Activated naive CD4-positive, alpha-beta T cell treated with anti-CD3 and anti-CD28 coated beads, Interleukin-2, amount 50 U/mL, for 72 hours (primary cell): ENCODE data around the gene STXBP5L. TPM values are rescaled to one million over a fixed set of nuclear protein-coding genes. Genes with fewer than 3 reads are reported as not detected.
A peak's percentile ranks its signal among the peaks of the same experiment; 100 is the strongest.
"Not testable (repeated sequence)": the region's sequence is repeated elsewhere in the genome, so short reads cannot be mapped to it uniquely, and the experiment has no call there.

Experiments used
- ATAC-seq, 2 donors: fragments of 150-1000 bp; cut with Tn5 transposase; 2 replicates each; pipeline ENCODE4 v1.10.0; 2021; ENCODE audit warnings: mild to moderate bottlenecking in 2 of 2, moderate library complexity in 2 of 2
- DNase-seq, 2 donors: peaks; one replicate each; pipeline ENCODE4 v3.0.0; 2021 to 2022; ENCODE audit warnings: low spot score in 2 of 2
- H3K27ac Mint-ChIP-seq, 2 donors: one replicate each; pipeline ENCODE4 v1.8.0; 2022; ENCODE audit warnings: mild to moderate bottlenecking in 2 of 2, mixed read lengths in 2 of 2
- H3K36me3 Mint-ChIP-seq, 2 donors: one replicate each; pipeline ENCODE4 v1.8.0; 2022; ENCODE audit warnings: mixed read lengths in 2 of 2
- H3K9me3 Mint-ChIP-seq, 2 donors: one replicate each; pipeline ENCODE4 v1.8.0; 2022; ENCODE audit warnings: mixed read lengths in 2 of 2
- total RNA-seq, 2 donors: library from RNA; stranded (reverse); gene quantifications; one replicate each; pipeline ENCODE4 v1.2.3, GENCODE V29; 2022

The STXBP5L gene
- total RNA-seq, 2 donors from 2014 or later: not detected

GRCh38 chr3:120982608-120983320, 74.8 kb downstream of the STXBP5L start:
- Mint-ChIP-seq H3K27ac (no peak overlapping the region), H3K9me3 (peaks cover 18 to 23% of the 10 kb centered on the region in 2 donors), H3K36me3 (peaks cover 0 to 7% of the 10 kb centered on the region in 2 donors)
- DNase-seq: no peak
- no peak for ATAC-seq

DNA sequence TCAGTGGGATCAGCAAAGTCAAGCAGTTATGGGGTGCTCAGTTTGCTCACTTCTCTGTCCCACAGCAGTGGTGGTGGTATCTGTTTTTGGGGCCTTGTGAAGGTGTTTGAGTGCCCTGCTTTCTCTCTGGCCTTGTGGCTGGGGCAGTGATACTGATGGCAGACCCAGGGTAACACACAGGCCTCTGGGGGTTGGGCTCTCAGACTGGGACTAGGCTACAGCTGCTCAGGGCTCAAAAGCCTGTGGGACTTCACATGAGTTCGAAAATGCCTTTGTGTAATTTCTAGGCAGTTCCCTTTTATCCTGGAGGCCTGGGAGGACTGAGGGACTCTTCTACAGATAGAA, 75.3 kb downstream of the STXBP5L start:
- ATAC-seq: no peak
- peaks cover 0 to 7% of the 10 kb centered on the region in 2 donors for H3K36me3 Mint-ChIP-seq
- DNase-seq: no peak

DNA sequence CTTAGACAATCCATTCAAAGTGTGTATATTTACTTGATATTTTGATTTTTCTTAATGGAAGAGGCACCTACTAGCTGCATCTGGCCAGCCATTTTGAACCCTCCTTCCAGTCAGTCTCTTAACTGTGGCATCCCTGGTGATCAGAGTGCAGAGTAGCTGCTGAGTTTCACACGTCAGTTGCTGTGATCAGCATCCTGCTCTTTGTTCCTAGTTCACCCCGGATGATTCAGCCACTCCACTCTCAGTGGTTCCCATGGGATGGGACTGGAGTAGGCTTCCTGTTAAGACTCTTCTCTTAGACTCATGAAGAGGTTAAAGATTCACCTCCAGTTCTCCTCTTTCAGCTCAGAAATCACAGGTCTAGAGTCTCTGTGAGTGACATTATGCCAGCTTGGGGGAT, 75.8 kb downstream of the STXBP5L start:
- Mint-ChIP-seq H3K9me3 (peaks cover 14 to 18% of the 10 kb centered on the region in 2 donors), H3K27ac (no peak overlapping the region), H3K36me3 (peaks cover 0 to 7% of the 10 kb centered on the region in 2 donors)
- ATAC-seq (no peak), DNase-seq (no peak)

More for the DNA sequence above, 75.3 kb downstream of the STXBP5L start:
- H3K9me3 Mint-ChIP-seq: peaks cover 15 to 19% of the 10 kb centered on the region in 2 donors
- no peak overlapping the region for H3K27ac Mint-ChIP-seq

DNA sequence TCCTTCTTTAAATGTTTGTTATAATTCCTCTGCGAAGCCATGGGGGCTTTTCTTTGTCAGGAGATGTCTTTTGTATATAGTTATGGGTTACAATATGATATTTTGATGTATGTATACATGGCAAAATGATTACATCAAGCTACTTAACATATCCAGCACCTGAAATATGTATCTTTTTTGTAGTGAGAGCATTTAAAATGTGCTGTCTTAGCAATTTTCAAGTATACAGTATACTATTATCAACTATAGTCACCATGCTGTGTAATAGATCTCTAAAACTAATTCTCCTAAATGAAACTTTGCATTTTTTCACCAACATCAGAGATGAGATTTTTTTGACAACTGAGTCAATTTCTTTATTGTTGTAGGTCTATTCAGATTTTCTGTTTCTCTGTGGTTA, 77.2 kb downstream of the STXBP5L start:
- Mint-ChIP-seq H3K27ac (no peak overlapping the region), H3K36me3 (no peaks in the 10 kb centered on the region), H3K9me3 (peaks cover 11 to 16% of the 10 kb centered on the region in 2 donors)
- no peak for DNase-seq
- ATAC-seq: no peak

- H3K9me3 Mint-ChIP-seq: peaks cover 0 to 10% of the 10 kb centered on the region in 2 donors
- H3K27ac Mint-ChIP-seq: no peak overlapping the region
- ATAC-seq (no peak), DNase-seq (no peak)
- no peaks in the 10 kb centered on the region for H3K36me3 Mint-ChIP-seq
Observed at GRCh38 chr3:120988994-120989393, 81.0 kb downstream of the STXBP5L start.

DNA sequence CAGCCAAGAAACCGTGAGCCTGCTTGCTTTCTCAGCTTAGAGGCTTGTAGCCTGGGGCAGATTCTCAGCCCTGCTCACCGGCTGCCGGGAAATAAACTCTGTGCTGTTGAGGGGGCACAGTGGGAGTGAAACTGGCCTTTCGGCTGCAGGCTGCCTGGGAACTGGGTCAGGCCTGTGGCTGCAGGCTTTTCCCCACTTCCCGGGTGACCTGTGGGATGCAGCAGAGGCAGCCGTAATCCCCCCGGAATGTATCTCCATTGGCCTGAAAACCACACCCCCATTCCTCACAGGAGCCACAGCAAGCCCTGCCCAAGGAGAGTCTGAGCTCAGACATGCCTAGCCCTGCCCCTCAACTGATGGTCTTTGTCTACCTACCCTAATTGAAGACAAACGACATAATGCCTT, 110.9 kb downstream of the STXBP5L start:
- Mint-ChIP-seq H3K9me3 (peaks cover 8 to 29% of the 10 kb centered on the region in 2 donors), H3K36me3 (no peaks in the 10 kb centered on the region), H3K27ac (no peak overlapping the region)
- DNase-seq (no peak), ATAC-seq (no peak)

- Mint-ChIP-seq H3K9me3 (peaks cover 0 to 14% of the 10 kb centered on the region in 2 donors), H3K36me3 (no peaks in the 10 kb centered on the region), H3K27ac (no peak overlapping the region)
- ATAC-seq (no peak), DNase-seq (no peak)
Observed at GRCh38 chr3:121063628-121064027, 155.6 kb downstream of the STXBP5L start.

- no peaks in the 10 kb centered on the region for H3K36me3 Mint-ChIP-seq
- H3K9me3 Mint-ChIP-seq: peaks cover 0 to 14% of the 10 kb centered on the region in 2 donors
- no peak for DNase-seq
- H3K27ac Mint-ChIP-seq: no peak overlapping the region
- ATAC-seq: no peak
Observed at GRCh38 chr3:121064121-121064520, 156.1 kb downstream of the STXBP5L start.

GRCh38 chr3:121072133-121072532, 164.1 kb downstream of the STXBP5L start:
- H3K36me3 Mint-ChIP-seq: no peaks in the 10 kb centered on the region
- peaks cover 4 to 13% of the 10 kb centered on the region in 2 donors for H3K9me3 Mint-ChIP-seq
- H3K27ac Mint-ChIP-seq: no peak overlapping the region
- no peak for DNase-seq
- no peak for ATAC-seq

- no peak for DNase-seq
- no peak for ATAC-seq
- Mint-ChIP-seq H3K36me3 (no peaks in the 10 kb centered on the region), H3K27ac (no peak overlapping the region), H3K9me3 (peaks cover 4 to 21% of the 10 kb centered on the region in 2 donors)
Observed at GRCh38 chr3:121073011-121073410, 165.0 kb downstream of the STXBP5L start.

GRCh38 chr3:121075191-121075590, 167.2 kb downstream of the STXBP5L start:
- no peaks in the 10 kb centered on the region for H3K36me3 Mint-ChIP-seq
- H3K9me3 Mint-ChIP-seq: peaks cover 4 to 21% of the 10 kb centered on the region in 2 donors
- ATAC-seq: no peak
- no peak overlapping the region for H3K27ac Mint-ChIP-seq
- DNase-seq: no peak

- not testable (repeated sequence) for DNase-seq, H3K27ac Mint-ChIP-seq, H3K36me3 Mint-ChIP-seq, ATAC-seq
- peaks cover 11 to 26% of the 10 kb centered on the region in 2 donors for H3K9me3 Mint-ChIP-seq
Observed at GRCh38 chr3:121078378-121079101, 170.5 kb downstream of the STXBP5L start.

DNA sequence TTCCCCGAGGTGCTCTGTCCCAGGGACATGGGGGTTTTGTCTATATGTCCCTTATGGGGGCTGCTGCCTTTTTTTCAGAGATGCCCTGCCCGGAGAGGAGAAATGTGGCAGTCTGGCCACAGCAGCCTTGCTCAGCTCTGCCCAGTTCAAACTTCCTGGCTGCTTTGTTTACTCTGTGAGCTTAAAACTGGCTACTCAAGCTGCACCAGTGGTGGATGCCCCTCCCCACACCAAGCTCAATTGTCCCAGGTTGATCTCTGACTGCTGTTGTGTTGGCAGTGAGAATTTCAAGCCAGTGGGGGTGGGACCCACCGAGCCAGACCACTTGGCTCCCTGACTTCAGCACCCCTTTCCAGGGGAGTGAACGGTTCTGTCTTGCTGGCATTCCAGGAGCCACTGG, 188.9 kb downstream of the STXBP5L start:
- DNase-seq (no peak), ATAC-seq (no peak)
- Mint-ChIP-seq H3K27ac (no peak overlapping the region), H3K36me3 (peaks cover 5 to 6% of the 10 kb centered on the region in 2 donors), H3K9me3 (peaks cover 8 to 28% of the 10 kb centered on the region in 2 donors)

DNA sequence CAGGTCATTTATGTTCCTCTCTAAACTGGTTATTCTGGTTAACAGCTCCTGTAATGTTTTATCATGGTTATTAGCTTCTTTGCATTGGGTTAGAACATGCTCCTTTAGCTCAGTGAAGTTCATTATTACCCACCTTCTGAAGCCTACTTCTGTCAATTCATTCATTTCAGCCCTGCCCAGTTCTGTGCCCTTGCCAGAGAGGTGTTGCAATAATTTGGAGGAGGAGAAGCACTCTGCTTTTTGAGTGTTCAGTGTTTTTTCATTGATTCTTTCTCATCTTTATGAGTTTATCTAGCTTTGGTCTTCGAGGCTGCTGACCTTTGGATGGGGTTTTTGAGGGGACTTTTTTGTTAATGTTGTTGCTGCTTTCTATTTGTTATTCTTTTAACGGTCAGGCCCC, 203.1 kb downstream of the STXBP5L start:
- H3K27ac Mint-ChIP-seq, H3K36me3 Mint-ChIP-seq, DNase-seq, ATAC-seq, H3K9me3 Mint-ChIP-seq: not testable (repeated sequence)

DNA sequence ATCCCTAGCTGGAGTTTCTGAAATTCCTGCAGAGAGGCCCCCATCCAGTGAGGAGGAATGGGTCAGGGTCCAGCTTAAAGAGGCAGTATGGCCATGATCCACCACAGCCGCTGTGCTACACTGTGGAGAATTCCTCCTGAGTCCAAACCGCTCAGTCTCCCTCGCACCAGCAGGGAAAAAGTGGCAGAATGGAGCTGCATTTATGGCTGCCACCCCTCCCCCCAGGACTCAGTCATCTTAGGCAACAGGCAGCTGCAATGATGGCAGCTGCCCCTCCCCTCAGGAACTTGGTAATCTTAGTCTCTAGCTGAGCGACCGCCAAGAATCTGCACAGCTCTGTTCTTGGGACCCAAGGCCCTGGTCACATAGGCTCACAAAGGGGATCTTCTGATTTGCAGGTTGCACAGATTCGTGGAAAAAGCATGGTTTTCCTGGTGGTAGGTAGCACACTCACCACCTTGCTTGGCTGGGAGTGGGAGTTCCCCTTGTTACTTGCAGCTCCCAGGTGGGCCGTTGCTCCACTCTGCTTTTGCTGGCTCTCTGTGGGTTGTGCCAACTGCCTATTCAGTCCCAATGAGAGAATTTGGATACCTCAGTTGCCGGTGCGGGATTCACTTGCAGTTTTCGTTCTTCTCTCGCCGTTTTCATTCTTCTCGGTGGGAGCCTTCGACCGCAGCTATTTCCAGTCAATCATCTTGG, 204.1 kb downstream of the STXBP5L start:
- H3K27ac Mint-ChIP-seq: no peak overlapping the region
- no peak for ATAC-seq

DNA sequence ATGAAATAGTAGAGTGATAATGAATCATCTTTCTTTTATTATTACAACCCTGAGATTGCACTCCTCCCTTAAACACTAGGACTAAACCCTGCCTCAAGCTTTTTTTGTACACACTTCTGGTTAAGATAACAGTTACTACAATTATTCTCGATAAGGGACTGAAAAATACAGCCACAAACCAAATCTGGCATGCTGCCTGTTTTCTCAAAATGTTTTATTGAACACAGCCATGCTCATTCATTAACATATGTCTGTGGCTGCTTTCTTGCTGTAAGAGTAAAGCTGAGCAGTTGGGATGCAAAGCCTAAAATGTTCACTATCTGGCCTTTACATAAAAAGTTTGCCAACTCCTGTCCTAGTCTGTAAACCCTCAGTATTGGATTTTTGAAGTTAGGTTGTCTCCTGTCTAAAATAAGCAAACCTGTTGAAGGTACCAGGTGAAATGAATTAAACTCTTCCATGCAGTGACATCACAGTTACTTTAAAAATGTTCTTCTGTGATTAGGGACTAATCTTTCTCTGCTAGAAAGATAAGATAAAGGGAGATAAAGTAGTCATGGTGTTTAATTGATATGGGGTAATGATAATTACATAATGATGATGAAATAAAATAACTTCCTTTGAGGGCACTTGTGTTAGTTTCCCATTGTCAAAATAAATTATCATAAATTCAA, 218.2 kb downstream of the STXBP5L start:
- DNase-seq: no peak
- no peak for ATAC-seq
- no peaks in the 10 kb centered on the region for H3K36me3 Mint-ChIP-seq
- H3K9me3 Mint-ChIP-seq: peaks cover 0 to 4% of the 10 kb centered on the region in 2 donors
- H3K27ac Mint-ChIP-seq: no peak overlapping the region

More for the DNA sequence above, 204.1 kb downstream of the STXBP5L start:
- H3K9me3 Mint-ChIP-seq: peaks cover 5 to 6% of the 10 kb centered on the region in 2 donors
- no peaks in the 10 kb centered on the region for H3K36me3 Mint-ChIP-seq
- no peak for DNase-seq

DNA sequence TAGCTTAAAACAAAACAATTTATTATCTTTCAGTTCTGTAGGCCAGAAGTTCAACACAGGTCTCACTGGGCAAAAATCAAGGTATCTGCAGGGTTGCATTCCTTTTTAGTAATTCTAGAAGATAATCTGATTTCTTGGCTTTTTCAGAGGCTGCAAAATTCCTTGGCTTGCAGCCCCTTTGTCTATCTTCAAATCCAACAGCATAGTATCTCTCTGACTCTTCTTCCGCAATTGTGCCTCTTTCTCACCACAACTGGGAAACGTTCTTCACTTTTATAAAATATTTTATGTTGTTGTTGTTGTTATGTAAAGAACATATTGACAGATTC, 218.7 kb downstream of the STXBP5L start:
- H3K9me3 Mint-ChIP-seq: peaks cover 0 to 4% of the 10 kb centered on the region in 2 donors
- no peak for DNase-seq
- peak overlapping the region in 1 of 2 donors; percentile 68 for H3K27ac Mint-ChIP-seq
- no peak for ATAC-seq
- H3K36me3 Mint-ChIP-seq: no peaks in the 10 kb centered on the region
